Hematopoietic multipotent progenitor cell treated with erythropoietin and hydrocortisone succinate and interleukin-3 and kit ligand, for 4 days (in vitro differentiated cells): ENCODE results near the gene URM1.
"Not testable (repeated sequence)": the region's sequence is repeated elsewhere in the genome, so short reads cannot be mapped to it uniquely, and the experiment has no call there.

Experiments used
- DNase-seq: peaks from one replicate; pipeline ENCODE4 v3.0.0-alpha.2; 2015

URM1 gene

GRCh38 chr9:128411364-128412119 lies 40.4 kb downstream of the URM1 start:
- no peak for DNase-seq

- peak; percentile 70 for DNase-seq
Measured at GRCh38 chr9:128412120-128412790, 41.1 kb downstream of the URM1 start.

- not testable (repeated sequence) for DNase-seq
Measured at GRCh38 chr9:128413728-128414127, 42.6 kb downstream of the URM1 start.

- DNase-seq: no peak
Measured at GRCh38 chr9:128414461-128414860, 43.3 kb downstream of the URM1 start.

GRCh38 chr9:128415281-128415680 lies 44.1 kb downstream of the URM1 start:
- no peak for DNase-seq

GRCh38 chr9:128416014-128416413 lies 44.8 kb downstream of the URM1 start:
- DNase-seq: no peak

- no peak for DNase-seq
Measured at GRCh38 chr9:128416432-128417019, 45.4 kb downstream of the URM1 start.

- peak; percentile 38 for DNase-seq
Measured at GRCh38 chr9:128419061-128419925, 48.1 kb downstream of the URM1 start.

GRCh38 chr9:128420060-128420650 lies 49.0 kb downstream of the URM1 start:
- peak; percentile 86 for DNase-seq

- peak; percentile 78 for DNase-seq
Measured at GRCh38 chr9:128420651-128421481, 49.7 kb downstream of the URM1 start, which contains the start of gene CERCAM. Gene CERCAM, plus strand, starts transcription at chr9:128420857. Its CDS starts 21 bp downstream, at chr9:128420878.

GRCh38 chr9:128421482-128421996 lies 50.4 kb downstream of the URM1 start:
- peak; percentile 78 for DNase-seq

GRCh38 chr9:128422022-128422782 lies 51.0 kb downstream of the URM1 start:
- not testable (repeated sequence) for DNase-seq

GRCh38 chr9:128422783-128423150 lies 51.6 kb downstream of the URM1 start:
- DNase-seq: no peak

GRCh38 chr9:128423356-128423755 lies 52.2 kb downstream of the URM1 start:
- DNase-seq: not testable (repeated sequence)

GRCh38 chr9:128424268-128424780 lies 53.1 kb downstream of the URM1 start:
- no peak for DNase-seq

GRCh38 chr9:128428644-128429512 lies 57.7 kb downstream of the URM1 start:
- no peak for DNase-seq

- no peak for DNase-seq
Measured at GRCh38 chr9:128429513-128430086, 58.4 kb downstream of the URM1 start.

- no peak for DNase-seq
Measured at GRCh38 chr9:128431207-128431606, 60.0 kb downstream of the URM1 start.

GRCh38 chr9:128434340-128434739 lies 63.2 kb downstream of the URM1 start:
- DNase-seq: no peak
